ENCODE results near the gene STX3.

DNA sequence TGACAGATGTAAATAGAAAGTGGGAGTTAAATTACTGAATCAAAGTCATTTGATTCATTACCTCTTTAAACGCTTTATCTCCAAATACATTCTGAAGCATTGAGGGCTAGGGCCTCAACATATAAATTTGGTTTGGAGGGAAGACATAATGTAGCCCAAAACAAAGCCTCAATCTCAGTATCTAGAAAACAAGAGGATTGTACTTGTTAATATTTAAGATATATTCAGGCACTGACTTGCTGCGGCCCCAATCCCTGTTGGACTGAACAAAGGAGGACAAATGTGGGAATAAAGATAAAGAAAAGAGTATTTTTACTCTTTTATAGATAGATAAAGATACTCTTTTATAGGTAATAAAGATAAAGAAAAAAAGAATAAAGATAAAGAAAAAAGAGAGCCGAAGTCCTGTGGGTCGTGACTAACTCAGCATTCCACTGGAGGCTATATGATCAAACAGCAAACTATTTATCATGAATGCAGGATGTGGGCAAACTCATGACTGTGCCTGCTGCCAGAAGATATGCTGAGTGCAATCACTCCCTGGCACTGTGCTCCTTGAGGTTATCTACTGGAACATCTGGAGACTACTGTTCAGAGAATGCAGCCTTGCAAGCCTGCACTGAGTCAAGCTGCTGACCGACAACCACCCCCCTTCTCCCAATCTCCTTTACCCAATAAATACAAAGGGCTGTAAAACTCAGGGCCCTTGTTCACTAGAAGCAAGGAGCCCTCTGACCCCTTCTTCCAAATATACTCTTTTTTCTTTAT, 48.5 kb upstream of the STX3 start:
- TF ChIP-seq ZNF274 (IDR thresholded peaks at IDR 0.05; ENCODE audit: low read depth, low read length) (no peak), SUZ12 (IDR thresholded peaks at IDR 0.05; ENCODE audit: extremely low read depth, insufficient read depth, insufficient read length) (no peak)
